Panc1 (cell line): ENCODE results near the gene STOML2. TPM values are rescaled to one million over a fixed set of nuclear protein-coding genes. Genes with fewer than 3 reads are reported as not detected.

ENCODE experiments used
- ATAC-seq: fragments of 200-7000 bp; cut with Tn5 transposase; 2 replicates; pipeline ENCODE4 v1.9.1; 2020; ENCODE audit warnings: mild to moderate bottlenecking, moderate library complexity
- BruUV-seq: library from RNA; stranded (reverse); fragments of 400-500 nt; replicated peaks from 2 replicates; lab custom pipeline; 2021; lab: Mats Ljungman, UMichigan
- CTCF ChIA-PET: fragments of 300-600 bp; sonication (Branson Sonifier 250); formaldehyde crosslinking; loops from one replicate; lab custom pipeline; 2022; ENCODE audit warnings: antibody characterized with exemption; lab: Charles Lee
- POLR2A ChIA-PET: fragments of 300-600 bp; sonication (Branson Sonifier 250); formaldehyde crosslinking; loops from one replicate; lab custom pipeline; 2022; ENCODE audit warnings: antibody characterized with exemption; lab: Charles Lee
- DNase-seq: peaks from one replicate; pipeline ENCODE4 v3.0.0-alpha.2; 2010; ENCODE audit warnings: low read depth, low spot score
- H3K27ac ChIP-seq: 2 replicates; pipeline ENCODE4 v1.5.1; 2011; ENCODE audit warnings: mild to moderate bottlenecking, low read length, inconsistent platforms
- H3K27me3 ChIP-seq: fragments of 200-500 bp; sonication (Bioruptor generic); 2 replicates; pipeline ENCODE4 v1.6.0; 2014; ENCODE audit warnings: low read length, inconsistent platforms; ENCODE audit not compliant: control insufficient read depth, insufficient read depth
- H3K36me3 ChIP-seq: fragments of 200-500 bp; sonication (Bioruptor generic); 2 replicates; pipeline ENCODE4 v1.5.1; 2014; ENCODE audit warnings: inconsistent platforms, mild to moderate bottlenecking, low read length, moderate library complexity; ENCODE audit not compliant: control insufficient read depth, insufficient read depth
- H3K4me1 ChIP-seq: 2 replicates; pipeline ENCODE4 v1.5.1; 2011; ENCODE audit warnings: inconsistent platforms, mild to moderate bottlenecking, low read length, moderate library complexity; ENCODE audit not compliant: control insufficient read depth, insufficient read depth
- H3K4me3 ChIP-seq, 2 experiments: 2 replicates each; pipeline ENCODE4 v1.5.1; 2011 to 2012; ENCODE audit warnings: low read depth in 2 of 2, low read length in 2 of 2, mild to moderate bottlenecking in 2 of 2, inconsistent platforms in 1 of 2, moderate library complexity in 1 of 2
- H3K9me3 ChIP-seq: fragments of 200-500 bp; sonication (Bioruptor generic); 2 replicates; pipeline ENCODE4 v1.5.1; 2014; ENCODE audit warnings: low read depth, mild to moderate bottlenecking, inconsistent platforms, low read length, moderate library complexity; ENCODE audit not compliant: control insufficient read depth, insufficient read depth
- CTCF ChIP-seq: fragments of 450-650 bp; IDR thresholded peaks from 2 replicates; pipeline ENCODE4 v1.5.1; 2017; ENCODE audit warnings: mild to moderate bottlenecking
- POLR2AphosphoS5 ChIP-seq: IDR thresholded peaks from 2 replicates; pipeline ENCODE4 v1.6.1; 2012; ENCODE audit warnings: mild to moderate bottlenecking, low read depth, low read length, moderate library complexity
- REST ChIP-seq, 2 experiments: IDR thresholded peaks; 2 replicates each; pipeline ENCODE4 v1.6.1; 2011 to 2012; ENCODE audit warnings: low read depth in 2 of 2, control low read depth in 1 of 2, low read length in 1 of 2, mild to moderate bottlenecking in 1 of 2, moderate library complexity in 1 of 2; ENCODE audit not compliant: insufficient read depth in 1 of 2
- SIN3A ChIP-seq: IDR thresholded peaks from 2 replicates; pipeline ENCODE4 v1.6.1; 2012; ENCODE audit warnings: low read depth, mild to moderate bottlenecking, low read length, moderate library complexity, borderline replicate concordance; ENCODE audit not compliant: insufficient read depth
- TCF7L2 ChIP-seq: IDR thresholded peaks from 2 replicates; pipeline ENCODE4 v1.6.1; 2011; ENCODE audit warnings: mild to moderate bottlenecking, low read depth, low read length, inconsistent platforms
- in situ Hi-C: cut with HindIII; loops from 2 replicates; pipeline ENCODE4 v1.10.0; 2016; ENCODE audit warnings: low sequenced_read_pairs, low pct_unique_long_range_greater_than_20kb
- intact Hi-C: fragments of 100-400 bp; cut with micrococcal nuclease; formaldehyde crosslinking; loops from one replicate; pipeline ENCODE4 v1.10.0; 2022; ENCODE audit not compliant: unreplicated experiment
- total RNA-seq: library from RNA; stranded (reverse); gene quantifications from one replicate; pipeline ENCODE4 v1.2.1, GENCODE V29; 2021; ENCODE audit not compliant: unreplicated experiment

The STOML2 gene
- total RNA-seq, 1 experiment from 2014 or later, result 264 TPM

GRCh38 chr9:35116539-35116897 is 13.6 kb upstream of the STOML2 start:
- intact Hi-C loops, result loop anchor here (1.0 to 5.0 kb wide), 3 partner anchors 143 to 436 kb away; no protein-coding TSS in a partner anchor
- Histone ChIP-seq H3K4me3 (peak overlapping the region; percentile 70 to 97), H3K27me3 (no peaks in the 10 kb centered on the region), H3K9me3 (no peaks in the 10 kb centered on the region), H3K27ac (peak overlapping the region; percentile 24; the same call in 1 of the 2 replicates), H3K4me1 (peaks cover 24% of the 10 kb centered on the region), H3K36me3 (no peaks in the 10 kb centered on the region)
- no peak for TF ChIP-seq REST (IDR thresholded peaks at IDR 0.05; ENCODE audit: insufficient read depth in 1 of 2, low read depth in 2 of 2, low read length in 1 of 2)
- TF ChIP-seq POLR2AphosphoS5, result no peak
- no peak for TF ChIP-seq SIN3A
- TF ChIP-seq CTCF, result no peak
- TF ChIP-seq TCF7L2, result no peak
- in situ Hi-C loops, result no loop called here
- BruUV-seq, result no TSS peak
- ChIA-PET POLR2A (interaction anchor here (0.5 kb wide), 1 partner anchor 101 kb away, joined by 3 read pairs; no protein-coding TSS in a partner anchor), CTCF (interaction anchor here (0.9 to 2.0 kb wide), 5 partner anchors 142 to 437 kb away, joined by 3 to 12 read pairs (median 4); no protein-coding TSS in a partner anchor)
- ATAC-seq, result peak; percentile 19
- DNase-seq, result no peak

- intact Hi-C loops, result loop anchor here (1.0 to 5.0 kb wide), 3 partner anchors 143 to 436 kb away; no protein-coding TSS in a partner anchor
- Histone ChIP-seq H3K4me3 (peak within 1 kb of the TSS; percentile 70 to 97), H3K9me3 (no peaks in the 10 kb centered on the region), H3K27ac (peak within 1 kb of the TSS; percentile 75), H3K36me3 (no peaks in the 10 kb centered on the region), H3K27me3 (no peaks in the 10 kb centered on the region), H3K4me1 (peaks cover 25% of the 10 kb centered on the region)
- peak; percentile 79 for ATAC-seq
- BruUV-seq, result no TSS peak
- DNase-seq, result peak; percentile 80
- TF ChIP-seq POLR2AphosphoS5, result no peak
- peak; percentile 37 for TF ChIP-seq SIN3A
- CTCF ChIA-PET, result interaction anchor here (0.6 to 1.4 kb wide), 5 partner anchors 13 to 374 kb away, joined by 3 to 9 read pairs (median 4); partner anchors contain the start of genes FANCG, RUSC2, STOML2 and UNC13B
- in situ Hi-C loops, result no loop called here
- POLR2A ChIA-PET, result interaction anchor here (0.5 to 3.0 kb wide), 7 partner anchors 13 to 487 kb away, joined by 3 to 12 read pairs (median 4); partner anchors contain the start of genes ARID3C, RUSC2, STOML2 and UNC13B
These were observed 13.0 kb upstream of the STOML2 start, which contains the start of gene ATOSB for GRCh38 chr9:35115680-35116538. Gene ATOSB, minus strand, starts transcription at chr9:35115862. Its CDS starts 7,588 bp downstream, at chr9:35108274.
